AG09319 (cell line): ENCODE data around the gene SLC30A10.

Experiments used
- DNase-seq: peaks from one replicate; pipeline ENCODE4 v3.0.0-alpha.2; 2010; ENCODE audit warnings: low read depth; ENCODE audit errors: extremely low read depth
- CTCF ChIP-seq: IDR thresholded peaks from 2 replicates; pipeline ENCODE4 v1.5.1; 2011; ENCODE audit warnings: low read depth, mild to moderate bottlenecking, inconsistent platforms, low read length, moderate library complexity

SLC30A10 gene

GRCh38 chr1:219927956-219928790 is at the start of gene SLC30A10:
Gene SLC30A10 (minus strand): TSS chr1:219928557. CDS start chr1:219928440, 117 bp downstream.
- no peak for TF ChIP-seq CTCF
- no peak for DNase-seq

- TF ChIP-seq CTCF: no peak
- DNase-seq: no peak
Observed at GRCh38 chr1:219973213-219973612, 44.9 kb upstream of the SLC30A10 start.

GRCh38 chr1:219967361-219967760 is 39.0 kb upstream of the SLC30A10 start:
- TF ChIP-seq CTCF: no peak
- DNase-seq: no peak

- DNase-seq: no peak
- TF ChIP-seq CTCF: no peak
Observed at GRCh38 chr1:219966071-219966349, 37.7 kb upstream of the SLC30A10 start.

GRCh38 chr1:219965285-219966070 is 37.1 kb upstream of the SLC30A10 start:
- no peak for TF ChIP-seq CTCF
- DNase-seq: no peak

- no peak for TF ChIP-seq CTCF
- DNase-seq: no peak
Observed at GRCh38 chr1:219963432-219963831, 35.1 kb upstream of the SLC30A10 start.

GRCh38 chr1:219961684-219962083 is 33.3 kb upstream of the SLC30A10 start:
- DNase-seq: no peak
- no peak for TF ChIP-seq CTCF
